GM12865 (cell line): ENCODE results near the gene C1orf159.

ENCODE experiments used
- DNase-seq: peaks from one replicate; pipeline ENCODE4 v3.0.0; 2010; ENCODE audit warnings: low read depth
- H3K4me3 ChIP-seq: 2 replicates; pipeline ENCODE4 v1.5.1; 2011; ENCODE audit warnings: mild to moderate bottlenecking, low read depth, low read length, control low read depth
- CTCF ChIP-seq: IDR thresholded peaks from 2 replicates; pipeline ENCODE4 v1.5.1; 2011; ENCODE audit warnings: low read length, control low read depth, low read depth, inconsistent platforms; ENCODE audit not compliant: insufficient read depth; ENCODE audit errors: missing control alignments

The C1orf159 gene

GRCh38 chr1:1116701-1117468 lies 996 bp upstream of the C1orf159 start:
- TF ChIP-seq CTCF, result no peak
- peak overlapping the region; percentile 34 for H3K4me3 ChIP-seq
- DNase-seq, result no peak

- TF ChIP-seq CTCF, result no peak
- DNase-seq, result no peak
- H3K4me3 ChIP-seq, result peak overlapping the region; percentile 70
These were observed 628 bp downstream of the C1orf159 start for GRCh38 chr1:1115136-1115785.

- TF ChIP-seq CTCF, result no peak
- DNase-seq, result no peak
- no peak overlapping the region for H3K4me3 ChIP-seq
These were observed 1.5 kb downstream of the C1orf159 start for GRCh38 chr1:1114431-1114830.

GRCh38 chr1:1112237-1112985 lies 3.5 kb downstream of the C1orf159 start:
- H3K4me3 ChIP-seq, result no peak overlapping the region
- TF ChIP-seq CTCF, result no peak
- no peak for DNase-seq

- TF ChIP-seq CTCF, result no peak
- no peak overlapping the region for H3K4me3 ChIP-seq
- DNase-seq, result no peak
These were observed 4.2 kb downstream of the C1orf159 start for GRCh38 chr1:1111516-1112236.

- no peak for TF ChIP-seq CTCF
- no peak for DNase-seq
- no peak overlapping the region for H3K4me3 ChIP-seq
These were observed 5.3 kb downstream of the C1orf159 start for GRCh38 chr1:1110561-1110971.
